ENCODE data around the gene PCNX1.

PCNX1 gene

DNA sequence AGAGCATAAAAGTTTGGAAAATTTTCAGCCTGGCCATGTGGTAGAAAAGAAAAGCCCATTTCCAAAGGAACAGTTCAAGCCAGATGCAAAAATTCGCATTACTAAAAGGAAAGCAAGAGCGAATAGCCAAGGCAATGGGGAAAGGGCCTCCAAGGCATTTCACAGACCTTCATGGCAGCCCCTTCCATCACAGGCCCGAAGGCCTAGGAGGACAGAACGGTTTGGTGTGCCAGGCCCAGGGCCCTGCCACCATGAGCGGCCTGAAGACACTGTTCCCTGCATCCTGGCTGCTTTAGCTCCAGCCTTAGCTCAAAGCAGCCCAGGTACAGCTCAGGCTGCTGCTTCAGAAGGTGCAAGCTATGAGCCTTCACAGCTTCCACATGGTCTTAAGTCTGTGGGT is 243.5 kb downstream of the PCNX1 start:
- no peak for DNase-seq (ENCODE audit: low read depth in 2 of 2)

DNA sequence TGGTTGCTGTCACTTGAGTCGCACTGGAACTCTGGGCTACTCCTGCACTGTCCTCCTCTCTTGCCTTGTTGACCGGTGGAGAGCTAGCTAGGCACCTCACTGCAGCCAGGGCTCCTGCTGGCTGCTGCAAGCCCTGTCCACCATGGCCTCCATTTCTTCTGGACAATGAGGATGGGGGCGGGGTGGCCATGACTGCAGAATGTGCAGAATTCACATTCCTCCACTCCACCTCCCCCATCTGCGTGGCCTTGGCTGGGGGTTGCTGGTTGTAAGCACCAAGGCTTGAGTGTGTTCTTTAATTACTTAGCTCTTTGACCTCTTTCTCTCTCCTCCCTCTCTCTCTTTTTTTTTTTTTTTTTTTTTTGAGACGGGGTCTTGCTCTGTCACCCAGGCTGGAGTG is 248.5 kb downstream of the PCNX1 start:
- DNase-seq (ENCODE audit: low read depth in 2 of 2) = no peak

- no peak for DNase-seq (ENCODE audit: low read depth in 2 of 2)
These were observed 256.0 kb downstream of the PCNX1 start for GRCh38 chr14:71163050-71163841.

DNA sequence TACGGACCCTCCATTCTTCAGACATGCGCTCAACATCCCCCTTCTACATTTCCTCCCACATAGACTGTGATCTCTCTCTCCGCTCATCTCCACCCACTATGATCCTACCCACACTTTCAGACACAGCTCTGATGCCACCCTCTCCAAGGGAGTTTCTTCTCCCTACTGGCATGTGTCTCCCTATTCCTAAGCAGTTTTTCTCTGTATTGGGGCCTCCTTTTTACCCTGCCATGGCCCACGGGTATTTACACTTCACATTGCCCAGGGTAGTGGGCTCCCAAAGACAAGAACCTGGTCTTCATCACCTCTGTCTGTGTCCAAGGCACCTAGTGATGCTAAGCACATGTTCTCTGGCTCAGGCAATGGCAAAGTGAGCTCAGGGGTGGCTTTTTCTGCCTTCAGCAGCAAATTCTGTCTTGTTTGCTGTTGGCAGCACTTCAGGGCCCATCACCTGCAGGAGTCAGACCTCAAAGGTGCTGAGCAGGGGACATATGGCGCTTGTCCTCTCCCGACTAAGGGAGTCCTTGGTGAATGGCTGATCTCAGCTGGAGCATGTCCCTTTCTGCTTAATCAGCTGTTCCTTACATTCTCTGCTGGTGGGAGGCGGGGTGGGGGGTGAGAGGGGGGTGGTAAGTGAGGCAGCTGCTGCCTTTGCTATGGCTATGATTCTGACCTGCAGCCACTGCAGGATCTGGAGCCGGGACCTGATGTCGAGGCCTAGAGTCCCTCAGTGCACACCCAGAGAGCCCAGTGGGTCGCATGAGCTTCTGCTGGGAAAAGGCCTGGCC is 256.8 kb downstream of the PCNX1 start:
- DNase-seq (ENCODE audit: low read depth in 2 of 2) = no peak
